Measurements from ENCODE around the gene EIF2B1.

Gene EIF2B1

GRCh38 chr12:123602651-123603195 lies 30.8 kb downstream of the EIF2B1 start:
- peaks cover 9 to 50% (median 31%) of the 10 kb centered on the region in 3 donors for H3K36me3 ChIP-seq
- H3K27ac ChIP-seq: peak overlapping the region; percentile 74 to 85

GRCh38 chr12:123601602-123602489 lies 31.6 kb downstream of the EIF2B1 start, which contains the start of gene DDX55:
DDX55 (plus strand) TSS chr12:123602099; CDS start chr12:123602149, 50 bp downstream.
- Histone ChIP-seq H3K36me3 (peaks cover 9 to 50% (median 29%) of the 10 kb centered on the region in 3 donors), H3K27ac (peak within 1 kb of the TSS; percentile 74 to 85), H3K4me1 (peaks cover 0 to 22% (median 12%) of the 10 kb centered on the region in 4 donors), H3K27me3 (no peaks in the 10 kb centered on the region), H3K4me3 (peak within 1 kb of the TSS; percentile 81), H3K9me3 (no peaks in the 10 kb centered on the region)
- intact Hi-C loops (cut with DNase I; ENCODE audit: low total_unique reads): no loop called here
- TF ChIP-seq CTCF (IDR thresholded peaks at IDR 0.05): peak; percentile 46 to 66
- peak; percentile 77 to 92 for DNase-seq

More at GRCh38 chr12:123602651-123603195, 30.8 kb downstream of the EIF2B1 start:
- Histone ChIP-seq H3K9me3 (no peaks in the 10 kb centered on the region), H3K27me3 (no peaks in the 10 kb centered on the region), H3K4me3 (peak overlapping the region; percentile 81), H3K4me1 (peaks cover 0 to 22% (median 12%) of the 10 kb centered on the region in 4 donors)
- DNase-seq: no peak
- intact Hi-C loops (cut with DNase I; ENCODE audit: low total_unique reads): no loop called here
- no peak for TF ChIP-seq CTCF (IDR thresholded peaks at IDR 0.05)

- H3K36me3 ChIP-seq: peaks cover 6 to 53% (median 35%) of the 10 kb centered on the region in 3 donors
- intact Hi-C loops (cut with DNase I; ENCODE audit: low total_unique reads): loop anchor here (5.0 kb wide), 1 partner anchor 332 kb away; no protein-coding TSS in a partner anchor
- no peak for DNase-seq
- no peak for TF ChIP-seq CTCF (IDR thresholded peaks at IDR 0.05)
- no peaks in the 10 kb centered on the region for H3K27me3 ChIP-seq
- H3K27ac ChIP-seq: no peak overlapping the region
- H3K4me1 ChIP-seq: peaks cover 0 to 22% (median 12%) of the 10 kb centered on the region in 4 donors
- H3K9me3 ChIP-seq: no peaks in the 10 kb centered on the region
- H3K4me3 ChIP-seq: no peak overlapping the region
These were observed 33.8 kb downstream of the EIF2B1 start for GRCh38 chr12:123599721-123600120.

- H3K4me3 ChIP-seq: no peak overlapping the region
- no peaks in the 10 kb centered on the region for H3K27me3 ChIP-seq
- peaks cover 0 to 22% (median 12%) of the 10 kb centered on the region in 4 donors for H3K4me1 ChIP-seq
- TF ChIP-seq CTCF (IDR thresholded peaks at IDR 0.05): no peak
- H3K9me3 ChIP-seq: no peaks in the 10 kb centered on the region
- H3K36me3 ChIP-seq: peaks cover 9 to 55% (median 38%) of the 10 kb centered on the region in 3 donors
- intact Hi-C loops (cut with DNase I; ENCODE audit: low total_unique reads): loop anchor here (5.0 kb wide), 1 partner anchor 332 kb away; no protein-coding TSS in a partner anchor
- DNase-seq: no peak
- H3K27ac ChIP-seq: no peak overlapping the region
These were observed 34.2 kb downstream of the EIF2B1 start for GRCh38 chr12:123599310-123599709.

- intact Hi-C loops (cut with DNase I; ENCODE audit: low total_unique reads): loop anchor here (5.0 kb wide), 1 partner anchor 331 kb away; no protein-coding TSS in a partner anchor
- H3K9me3 ChIP-seq: no peaks in the 10 kb centered on the region
- no peaks in the 10 kb centered on the region for H3K27me3 ChIP-seq
- H3K4me3 ChIP-seq: no peak overlapping the region
- TF ChIP-seq CTCF (IDR thresholded peaks at IDR 0.05): no peak
- peaks cover 0 to 21% (median 12%) of the 10 kb centered on the region in 4 donors for H3K4me1 ChIP-seq
- H3K36me3 ChIP-seq: peaks cover 17 to 56% (median 44%) of the 10 kb centered on the region in 3 donors
- H3K27ac ChIP-seq: no peak overlapping the region
- DNase-seq: no peak
These were observed 35.0 kb downstream of the EIF2B1 start for GRCh38 chr12:123598522-123598921.
